Measurements from ENCODE around the gene KIF7. TPM values are rescaled to one million over a fixed set of nuclear protein-coding genes. Genes with fewer than 3 reads are reported as not detected.

The KIF7 gene
- total and polyA plus RNA-seq, 2 of the 8 experiments (the other 6 are each of a cell fraction or from before 2014, with no cell fraction given) = 4.9 to 14.0 TPM

DNA sequence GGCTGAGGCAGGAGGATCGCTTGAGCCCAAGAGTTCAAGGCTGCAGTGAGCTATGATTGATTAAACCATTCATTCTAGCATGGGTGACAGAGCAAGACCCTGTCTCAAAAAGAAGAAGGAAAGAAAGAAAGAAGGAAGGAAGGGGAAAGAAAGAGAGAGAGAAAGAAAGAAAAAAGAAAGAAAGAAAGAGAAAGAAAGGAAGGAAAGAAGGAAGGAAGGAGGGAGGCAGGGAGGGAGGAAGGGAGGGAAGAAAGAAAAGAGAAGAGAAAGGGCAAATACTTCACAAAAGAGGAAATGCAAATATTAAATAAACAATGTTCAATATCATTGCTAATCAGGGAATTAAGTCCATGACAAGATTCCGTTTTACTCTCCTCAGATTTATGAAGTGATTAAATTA lies 4.0 kb upstream of the KIF7 start:
- no peak for DNase-seq (ENCODE audit: low read depth in 1 of 2, low spot score in 2 of 2)
- Histone ChIP-seq H3K9ac (replicated peaks in 1 of 4; ENCODE audit: extremely low read depth in 1 of 4, low read depth in 3 of 4, low read length in 3 of 4) (no peak overlapping the region), H3K14ac (ENCODE audit: insufficient read length) (no peak overlapping the region), H3K23ac (ENCODE audit: insufficient read length) (no peak overlapping the region), H4K91ac (replicated peaks; ENCODE audit: insufficient read length, low read length) (no peak overlapping the region), H3K27me3 (replicated peaks in 1 of 4; ENCODE audit: control insufficient read depth in 3 of 4, extremely low read depth in 1 of 4, insufficient read depth in 3 of 4, low read length in 3 of 4) (peaks cover 0 to 1% (median under 1%) of the 10 kb centered on the region in 4 experiments; a peak in 2 of 7 replicates), H2BK20ac (ENCODE audit: low read length) (no peak overlapping the region), H4K5ac (ENCODE audit: insufficient read length, low read depth, low read length) (no peak overlapping the region), H2BK15ac (ENCODE audit: low read length) (no peak overlapping the region), H3K4ac (replicated peaks; ENCODE audit: insufficient read length, low read depth, low read length) (no peak overlapping the region), H2BK12ac (ENCODE audit: low read depth, low read length) (no peak overlapping the region), H2AFZ (ENCODE audit: low read length) (no peak overlapping the region), H3K27ac (ENCODE audit: low read depth, low read length) (no peak overlapping the region), H3K4me1 (replicated peaks in 1 of 4; ENCODE audit: control insufficient read depth in 3 of 4, insufficient read depth in 4 of 4, low read length in 3 of 4) (peaks cover 0 to under 1% (median under 1%) of the 10 kb centered on the region in 4 experiments; a peak in 2 of 7 replicates), H4K20me1 (replicated peaks in 1 of 2; ENCODE audit: control insufficient read depth in 1 of 2, insufficient read depth in 2 of 2, low read length in 2 of 2) (peaks cover 0 to 2% of the 10 kb centered on the region in 2 experiments), H3K23me2 (ENCODE audit: low read depth, low read length) (peaks cover 5% of the 10 kb centered on the region; the same call in 1 of the 2 replicates), H3K4me2 (ENCODE audit: insufficient read depth in 1 of 2, low read depth in 2 of 2, low read length in 2 of 2) (no peak overlapping the region), H4K8ac (ENCODE audit: extremely low read depth, insufficient read depth, low read length) (no peak overlapping the region), H3K18ac (ENCODE audit: extremely low read depth, low read length) (no peak overlapping the region), H3K9me3 (ENCODE audit: insufficient read depth in 2 of 2, low read depth in 1 of 2, low read length in 1 of 2) (no peaks in the 10 kb centered on the region), H3K56ac (replicated peaks; ENCODE audit: insufficient read length, low read depth, low read length) (no peak overlapping the region), H2BK120ac (replicated peaks; ENCODE audit: low read depth, low read length) (no peak overlapping the region), H2BK5ac (ENCODE audit: low read depth, low read length) (no peak overlapping the region), H3K79me1 (ENCODE audit: low read depth, low read length) (no peaks in the 10 kb centered on the region), H3K4me3 (ENCODE audit: extremely low read depth in 1 of 4, insufficient read depth in 2 of 4, low read depth in 3 of 4, low read length in 4 of 4) (no peak overlapping the region), H2AK5ac (ENCODE audit: low read depth, low read length) (no peak overlapping the region), H3K36me3 (ENCODE audit: control insufficient read depth in 2 of 4, insufficient read depth in 4 of 4, low read length in 3 of 4) (no peaks in the 10 kb centered on the region), H3K79me2 (ENCODE audit: control insufficient read depth in 1 of 2, insufficient read depth in 2 of 2, low read length in 2 of 2) (no peaks in the 10 kb centered on the region)
- 77% methylated on average over 2 of the region's 2 CpGs; no CpG with 5 or more reads in 1 of the 2 experiments for WGBS, 2 experiments (ENCODE audit: extremely low coverage in 1 of 2, insufficient coverage in 1 of 2, insufficient read length in 1 of 2, insufficient replicate concordance in 2 of 2, low coverage in 1 of 2, low lambda C conversion rate in 2 of 2, missing lambda C conversion rate in 1 of 2)
- POLR2A ChIA-PET (ENCODE audit: partially characterized antibody) = no interaction called here
- CTCF ChIA-PET (ENCODE audit: partially characterized antibody) = interaction anchor here (0.6 to 4.4 kb wide), 5 partner anchors 12 to 319 kb away, joined by 3 to 42 read pairs (median 20); no protein-coding TSS in a partner anchor
- no peak for FAIRE-seq
- no peak for TF ChIP-seq EP300 (IDR thresholded peaks at IDR 0.05; ENCODE audit: borderline replicate concordance in 1 of 2, low read depth in 2 of 2, low read length in 2 of 2)
- TF ChIP-seq CTCF (IDR thresholded peaks at IDR 0.05; ENCODE audit: control extremely low read depth in 1 of 3, insufficient read depth in 1 of 3, low read depth in 1 of 3, low read length in 3 of 3) = no peak
- TF ChIP-seq KDM4A (IDR thresholded peaks at IDR 0.05; ENCODE audit: low read depth, low read length, severe bottlenecking) = no peak
- TF ChIP-seq MAFK (IDR thresholded peaks at IDR 0.05; ENCODE audit: low read depth, low read length) = no peak
- TF ChIP-seq ZNF274 (IDR thresholded peaks at IDR 0.05; ENCODE audit: borderline replicate concordance, extremely low read depth, low read length) = no peak
- TF ChIP-seq BCL11A (IDR thresholded peaks at IDR 0.05; ENCODE audit: low read depth in 2 of 2, low read length in 2 of 2) = no peak
